HepG2 (cell line): ENCODE data around the gene KCTD19. TPM values are rescaled to one million over a fixed set of nuclear protein-coding genes. Genes with fewer than 3 reads are reported as not detected.
A peak's percentile ranks its signal among the peaks of the same experiment; 100 is the strongest.

Experiments used
- BRCA1 ChIP-seq: sonication (generic); formaldehyde crosslinking; IDR thresholded peaks from 2 replicates; pipeline ENCODE4 v1.4.0; 2020; ENCODE audit warnings: missing genetic modification reagents
- CC2D1A ChIP-seq: sonication (generic); formaldehyde crosslinking; IDR thresholded peaks from 2 replicates; pipeline ENCODE4 v1.8.1; 2023; ENCODE audit warnings: mild to moderate bottlenecking, missing genetic modification reagents
- CREB1 ChIP-seq, 2 experiments: fragments of 450-650 bp in 1 of 2; IDR thresholded peaks; 2 replicates each; pipeline ENCODE4 v1.6.1; 2016 to 2017; ENCODE audit warnings: control low read depth in 1 of 2, mild to moderate bottlenecking in 1 of 2, missing compliant biosample characterization in 1 of 2, missing genetic modification characterization in 1 of 2
- DMAP1 ChIP-seq: IDR thresholded peaks from 2 replicates; pipeline ENCODE4 v1.6.1; 2016
- GFI1 ChIP-seq: sonication (generic); formaldehyde crosslinking; IDR thresholded peaks from 2 replicates; pipeline ENCODE4 v1.5.0; 2020; ENCODE audit warnings: missing genetic modification reagents, mild to moderate bottlenecking, borderline replicate concordance
- HDAC1 ChIP-seq: sonication (generic); formaldehyde crosslinking; IDR thresholded peaks from 2 replicates; pipeline ENCODE4 v1.5.1; 2020; ENCODE audit warnings: mild to moderate bottlenecking, missing genetic modification reagents
- MBD4 ChIP-seq: IDR thresholded peaks from 2 replicates; pipeline ENCODE4 v1.6.1; 2012; ENCODE audit warnings: low read length, inconsistent platforms, borderline replicate concordance
- MLXIP ChIP-seq: sonication (generic); formaldehyde crosslinking; IDR thresholded peaks from 2 replicates; pipeline ENCODE4 v1.9.0; 2021; ENCODE audit warnings: missing genetic modification reagents, borderline replicate concordance
- NFE2L1 ChIP-seq: sonication (generic); formaldehyde crosslinking; IDR thresholded peaks from 2 replicates; pipeline ENCODE4 v1.4.0; 2020; ENCODE audit warnings: missing genetic modification reagents, mild to moderate bottlenecking, borderline replicate concordance
- POGK ChIP-seq: sonication (generic); formaldehyde crosslinking; conservative IDR thresholded peaks from 2 replicates; pipeline ENCODE4 v1.8.0; 2022; ENCODE audit warnings: mild to moderate bottlenecking, moderate library complexity, missing genetic modification reagents
- TFAP4 ChIP-seq: sonication (generic); IDR thresholded peaks from 2 replicates; pipeline ENCODE4 v1.6.1; 2016; ENCODE audit warnings: low read depth, borderline replicate concordance
- ZIK1 ChIP-seq: sonication (generic); formaldehyde crosslinking; IDR thresholded peaks from 2 replicates; pipeline ENCODE4 v1.5.0; 2020; ENCODE audit warnings: mild to moderate bottlenecking, low read depth, missing genetic modification reagents, borderline replicate concordance
- ZNF24 ChIP-seq: fragments of 450-650 bp; IDR thresholded peaks from 2 replicates; pipeline ENCODE4 v1.6.1; 2017; ENCODE audit warnings: antibody characterized with exemption, mild to moderate bottlenecking
- ZNF280D ChIP-seq: sonication (generic); formaldehyde crosslinking; IDR thresholded peaks from 2 replicates; pipeline ENCODE4 v1.5.1; 2020; ENCODE audit warnings: mild to moderate bottlenecking, missing genetic modification reagents
- ZNF570 ChIP-seq: sonication (generic); formaldehyde crosslinking; IDR thresholded peaks from 2 replicates; pipeline ENCODE4 v1.4.0; 2020; ENCODE audit warnings: mild to moderate bottlenecking, missing genetic modification reagents, borderline replicate concordance
- ZNF597 ChIP-seq: sonication (generic); formaldehyde crosslinking; IDR thresholded peaks from 2 replicates; pipeline ENCODE4 v1.5.0; 2020; ENCODE audit warnings: missing genetic modification reagents
- ZNF780A ChIP-seq: sonication (generic); formaldehyde crosslinking; IDR thresholded peaks from 2 replicates; pipeline ENCODE4 v1.8.0; 2022; ENCODE audit warnings: mild to moderate bottlenecking, missing genetic modification reagents, moderate library complexity
- ZSCAN30 ChIP-seq: sonication (generic); formaldehyde crosslinking; IDR thresholded peaks from 2 replicates; pipeline ENCODE4 v1.5.0; 2020; ENCODE audit warnings: mild to moderate bottlenecking, missing genetic modification reagents
- polyA plus RNA-seq, 8 experiments: library from polyadenylated mRNA; depleted of rRNA in 3 of 8; stranded (reverse) in 7 of 8; unstranded in 1 of 8; fragments of >200 nt; fragmentation: Illumina TruSeq in 4 of 8; extraction: Trizol in 4 of 8; gene quantifications; 2 replicates each; pipeline versions ENCODE4 v1.2.1 to v1.2.3, GENCODE V29; 2011 to 2016; ENCODE audit warnings: low read depth in 4 of 8, missing spikeins in 1 of 8, mixed read lengths in 1 of 8; ENCODE audit not compliant: insufficient read depth in 1 of 8
- total RNA-seq, 5 experiments: library from RNA; depleted of rRNA; stranded (reverse); fragments of >200 nt; fragmentation: Illumina TruSeq; extraction: Trizol; gene quantifications; 2 replicates each; pipeline ENCODE4 v1.2.3, GENCODE V29; 2016; ENCODE audit warnings: low read depth in 1 of 5

KCTD19 gene
- total and polyA plus RNA-seq, 2 of the 13 experiments (the other 11 are each of a cell fraction or from before 2014, with no cell fraction given), result not detected

GRCh38 chr16:67246081-67246755 lies 80.3 kb downstream of the KCTD19 start (continued):
- TF ChIP-seq TFAP4 (peak; percentile 99), ZSCAN30 (peak; percentile 78; the same call in 1 of the 2 replicates), ZNF780A (CRISPR knock-in tag) (peak; percentile 79; the same call in 1 of the 2 replicates), ZNF280D (CRISPR knock-in tag) (peak; percentile 94), POGK (peak; percentile 98), ZIK1 (peak; percentile 69), ZNF597 (no peak), DMAP1 (CRISPR knock-in tag) (peak; percentile 96), CC2D1A (0 out of 2 replicates have a peak, but pooled peaks have one; percentile 63), GFI1 (CRISPR knock-in tag) (peak; percentile 91), MBD4 (no peak), ZNF24 (no peak), NFE2L1 (CRISPR knock-in tag) (no peak), BRCA1 (CRISPR knock-in tag) (0 out of 2 replicates have a peak, but pooled peaks have one; percentile 60), MLXIP (CRISPR knock-in tag) (0 out of 2 replicates have a peak, but pooled peaks have one; percentile 42), ZNF570 (CRISPR knock-in tag) (no peak), CREB1 (IDR thresholded peaks at IDR 0.05) (no peak), CREB1 (CRISPR knock-in tag; IDR thresholded peaks at IDR 0.05) (no peak; the same call in 1 of the 2 replicates), HDAC1 (peak; percentile 96)
